HG03135 (cell line): ENCODE results near the gene STRN.
"Not testable (repeated sequence)": the region's sequence is repeated elsewhere in the genome, so short reads cannot be mapped to it uniquely, and the experiment has no call there.

Experiments
- ATAC-seq: cut with Tn5 transposase; IDR thresholded peaks from one replicate; pipeline ENCODE4 v1.9.1; 2021; ENCODE audit warnings: mild to moderate bottlenecking, moderate library complexity; ENCODE audit not compliant: unreplicated experiment

The STRN gene

GRCh38 chr2:36849265-36849664 is 117.1 kb downstream of the STRN start:
- ATAC-seq: no peak

- no peak for ATAC-seq
These were observed 122.5 kb downstream of the STRN start for GRCh38 chr2:36843838-36844237.

GRCh38 chr2:36839976-36840617 is 126.2 kb downstream of the STRN start:
- ATAC-seq: no peak

GRCh38 chr2:36834731-36835524 is 131.4 kb downstream of the STRN start:
- ATAC-seq: no peak

- no peak for ATAC-seq
These were observed 132.1 kb downstream of the STRN start for GRCh38 chr2:36834203-36834602.

GRCh38 chr2:36831185-36831584 is 135.2 kb downstream of the STRN start:
- no peak for ATAC-seq

GRCh38 chr2:36824683-36825082 is 141.7 kb downstream of the STRN start:
- not testable (repeated sequence) for ATAC-seq

GRCh38 chr2:36824273-36824672 is 142.1 kb downstream of the STRN start:
- no peak for ATAC-seq

GRCh38 chr2:36823862-36824261 is 142.5 kb downstream of the STRN start:
- no peak for ATAC-seq

- ATAC-seq: no peak
These were observed 145.3 kb downstream of the STRN start for GRCh38 chr2:36820942-36821605.

- ATAC-seq: no peak
These were observed 147.1 kb downstream of the STRN start for GRCh38 chr2:36819095-36819711.

GRCh38 chr2:36818542-36818941 is 147.8 kb downstream of the STRN start:
- no peak for ATAC-seq

GRCh38 chr2:36812196-36812595 is 154.1 kb downstream of the STRN start:
- ATAC-seq: no peak

GRCh38 chr2:36811071-36811470 is 155.3 kb downstream of the STRN start:
- ATAC-seq: no peak

GRCh38 chr2:36809069-36809445 is 157.3 kb downstream of the STRN start:
- ATAC-seq: no peak

- ATAC-seq: no peak
These were observed 157.8 kb downstream of the STRN start for GRCh38 chr2:36808386-36809068.

- ATAC-seq: no peak
These were observed 159.0 kb downstream of the STRN start for GRCh38 chr2:36807223-36807886.

GRCh38 chr2:36805635-36806224 is 160.6 kb downstream of the STRN start:
- no peak for ATAC-seq

- ATAC-seq: no peak
These were observed 163.4 kb downstream of the STRN start for GRCh38 chr2:36802952-36803351.

- no peak for ATAC-seq
These were observed 165.2 kb downstream of the STRN start for GRCh38 chr2:36801088-36801487.
